Ishikawa (cell line): Measurements from ENCODE around the gene NKAIN2.

Source experiments
- CEBPB ChIP-seq: IDR thresholded peaks from 2 replicates; pipeline ENCODE4 v1.6.1; 2012
- CREB1 ChIP-seq: IDR thresholded peaks from 2 replicates; pipeline ENCODE4 v1.6.1; 2012; ENCODE audit warnings: low read depth
- EGR1 ChIP-seq: IDR thresholded peaks from 2 replicates; pipeline ENCODE4 v1.6.1; 2012
- EP300 ChIP-seq: IDR thresholded peaks from 2 replicates; pipeline ENCODE4 v1.6.1; 2012; ENCODE audit warnings: borderline replicate concordance
- FOXM1 ChIP-seq: IDR thresholded peaks from 2 replicates; pipeline ENCODE4 v1.6.1; 2012; ENCODE audit warnings: low read depth, borderline replicate concordance
- NFIC ChIP-seq: IDR thresholded peaks from 2 replicates; pipeline ENCODE4 v1.6.1; 2012
- RAD21 ChIP-seq: IDR thresholded peaks from 2 replicates; pipeline ENCODE4 v1.6.1; 2012; ENCODE audit warnings: low read depth
- REST ChIP-seq: IDR thresholded peaks from 2 replicates; pipeline ENCODE4 v1.6.1; 2012; ENCODE audit warnings: low read depth, mild to moderate bottlenecking
- TAF1 ChIP-seq: IDR thresholded peaks from 2 replicates; pipeline ENCODE4 v1.6.1; 2012; ENCODE audit warnings: low read depth, mild to moderate bottlenecking
- TCF12 ChIP-seq: IDR thresholded peaks from 2 replicates; pipeline ENCODE4 v1.6.1; 2012; ENCODE audit warnings: low read depth
- TEAD4 ChIP-seq: IDR thresholded peaks from 2 replicates; pipeline ENCODE4 v1.6.1; 2012
- YY1 ChIP-seq: IDR thresholded peaks from 2 replicates; pipeline ENCODE4 v1.6.1; 2012; ENCODE audit warnings: low read depth
- ZBTB7A ChIP-seq: IDR thresholded peaks from 2 replicates; pipeline ENCODE4 v1.6.1; 2012; ENCODE audit warnings: low read depth
- TF ChIP-seq, protein P1 (sequence below): IDR thresholded peaks from 2 replicates; pipeline ENCODE4 v1.6.1; 2012
- TF ChIP-seq, protein P2 (sequence below): IDR thresholded peaks from 2 replicates; pipeline ENCODE4 v1.6.1; 2012

The NKAIN2 gene

DNA sequence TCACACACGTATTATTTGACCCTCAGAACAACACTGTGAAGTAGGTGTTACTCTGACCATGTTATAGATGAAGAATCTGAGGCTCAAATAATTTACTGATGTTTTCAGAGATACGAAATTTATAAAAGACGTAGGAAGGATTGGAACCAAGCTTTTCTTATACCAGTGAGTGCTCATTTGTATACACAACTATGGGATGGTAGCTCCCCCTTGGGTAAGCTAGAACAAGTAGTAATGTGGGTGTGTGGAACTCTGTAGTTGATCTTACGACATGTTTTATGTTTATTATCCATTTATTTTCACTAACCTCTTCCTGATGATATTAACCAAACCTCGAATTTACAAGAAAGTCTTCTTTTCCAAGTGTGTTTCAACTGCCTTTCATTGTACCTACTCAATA, 248.5 kb downstream of the NKAIN2 start:
- TF ChIP-seq EGR1 (no peak), REST (no peak), TEAD4 (no peak), FOXM1 (no peak), YY1 (no peak), TCF12 (no peak), ZBTB7A (no peak), CREB1 (no peak), NFIC (no peak), TAF1 (no peak), EP300 (no peak), RAD21 (no peak), CEBPB (no peak)
- TF ChIP-seq, protein P1, sequence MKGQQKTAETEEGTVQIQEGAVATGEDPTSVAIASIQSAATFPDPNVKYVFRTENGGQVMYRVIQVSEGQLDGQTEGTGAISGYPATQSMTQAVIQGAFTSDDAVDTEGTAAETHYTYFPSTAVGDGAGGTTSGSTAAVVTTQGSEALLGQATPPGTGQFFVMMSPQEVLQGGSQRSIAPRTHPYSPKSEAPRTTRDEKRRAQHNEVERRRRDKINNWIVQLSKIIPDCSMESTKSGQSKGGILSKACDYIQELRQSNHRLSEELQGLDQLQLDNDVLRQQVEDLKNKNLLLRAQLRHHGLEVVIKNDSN, result no peak
- TF ChIP-seq, protein P2, sequence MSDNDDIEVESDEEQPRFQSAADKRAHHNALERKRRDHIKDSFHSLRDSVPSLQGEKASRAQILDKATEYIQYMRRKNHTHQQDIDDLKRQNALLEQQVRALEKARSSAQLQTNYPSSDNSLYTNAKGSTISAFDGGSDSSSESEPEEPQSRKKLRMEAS, result no peak

DNA sequence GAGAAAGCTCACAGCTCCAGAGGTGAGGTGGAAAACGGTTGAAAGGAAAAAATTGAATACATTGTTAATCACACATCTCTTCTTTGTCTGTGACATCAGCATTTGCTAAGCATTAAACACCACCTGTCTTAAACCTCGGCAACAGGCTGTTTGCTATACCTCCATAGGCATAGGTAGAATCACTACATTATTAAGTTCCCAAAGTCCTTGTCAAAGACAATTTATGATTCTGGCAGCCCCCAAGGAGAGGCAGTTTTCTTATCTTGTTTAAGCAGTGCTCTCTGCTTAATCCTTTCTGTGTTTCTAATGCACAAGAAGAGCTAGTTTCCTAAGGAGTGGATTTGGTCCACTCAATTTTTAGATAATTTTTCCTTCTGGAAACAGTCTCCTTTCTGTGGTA, 249.7 kb downstream of the NKAIN2 start:
- TF ChIP-seq CREB1, result no peak
- TF ChIP-seq FOXM1, result no peak
- no peak for TF ChIP-seq YY1
- TF ChIP-seq TEAD4, result no peak
- TF ChIP-seq CEBPB, result no peak
- no peak for TF ChIP-seq ZBTB7A
- TF ChIP-seq RAD21, result no peak
- TF ChIP-seq, protein P2, result no peak
- TF ChIP-seq EGR1, result no peak

- TF ChIP-seq NFIC (no peak), RAD21 (no peak), ZBTB7A (no peak), CEBPB (no peak), FOXM1 (no peak), REST (no peak), TAF1 (no peak), CREB1 (no peak)
- TF ChIP-seq, protein P2, result no peak
Observed at GRCh38 chr6:124054034-124054433, 250.4 kb downstream of the NKAIN2 start.

DNA sequence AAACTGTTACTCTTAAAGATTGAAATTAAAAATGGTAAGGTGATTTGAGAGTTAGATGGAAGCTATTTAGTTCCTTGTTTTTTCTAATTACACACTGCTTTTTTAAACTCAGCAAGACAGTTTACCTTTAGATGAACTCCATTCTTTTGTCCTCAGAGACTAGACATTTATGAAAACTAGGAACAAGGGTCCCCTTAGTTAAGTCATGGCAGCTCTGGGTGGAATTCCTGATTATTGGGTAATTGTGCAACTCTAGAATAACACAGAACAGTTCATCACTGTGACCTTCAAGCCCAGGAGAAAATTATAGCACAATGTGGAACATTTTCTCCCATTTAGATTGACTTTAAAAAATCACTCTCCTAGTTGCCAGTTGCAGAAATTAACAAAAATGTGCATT, 251.7 kb downstream of the NKAIN2 start:
- TF ChIP-seq CREB1, result no peak
- no peak for TF ChIP-seq REST
- no peak for TF ChIP-seq TCF12
- no peak for TF ChIP-seq CEBPB
- TF ChIP-seq, protein P2, result no peak
- TF ChIP-seq ZBTB7A, result no peak
- TF ChIP-seq TEAD4, result no peak
- TF ChIP-seq FOXM1, result no peak
- TF ChIP-seq RAD21, result no peak
- TF ChIP-seq, protein P1, result no peak
- TF ChIP-seq EP300, result no peak
- no peak for TF ChIP-seq NFIC
- no peak for TF ChIP-seq YY1
- no peak for TF ChIP-seq EGR1
- no peak for TF ChIP-seq TAF1
